Astrocyte of the cerebellum (primary cell): ENCODE data around the gene SAE1.
"Not testable (repeated sequence)": the region's sequence is repeated elsewhere in the genome, so short reads cannot be mapped to it uniquely, and the experiment has no call there.

Experiments used
- DNase-seq: peaks from one replicate; pipeline ENCODE4 v3.0.0-alpha.2; 2011; ENCODE audit warnings: low read depth
- H3K4me3 ChIP-seq: 2 replicates; pipeline ENCODE4 v1.5.1; 2011; ENCODE audit warnings: mild to moderate bottlenecking, low read depth, low read length, moderate library complexity
- in situ Hi-C: cut with HindIII; loops from 2 replicates; pipeline ENCODE4 v1.10.0; 2017; ENCODE audit warnings: low sequenced_read_pairs
- TF ChIP-seq, protein P1 (sequence below): IDR thresholded peaks from 2 replicates; pipeline ENCODE4 v1.5.1; 2012; ENCODE audit warnings: low read length, low read depth, moderate library complexity, mild to moderate bottlenecking; ENCODE audit errors: missing control alignments

Gene SAE1

DNA sequence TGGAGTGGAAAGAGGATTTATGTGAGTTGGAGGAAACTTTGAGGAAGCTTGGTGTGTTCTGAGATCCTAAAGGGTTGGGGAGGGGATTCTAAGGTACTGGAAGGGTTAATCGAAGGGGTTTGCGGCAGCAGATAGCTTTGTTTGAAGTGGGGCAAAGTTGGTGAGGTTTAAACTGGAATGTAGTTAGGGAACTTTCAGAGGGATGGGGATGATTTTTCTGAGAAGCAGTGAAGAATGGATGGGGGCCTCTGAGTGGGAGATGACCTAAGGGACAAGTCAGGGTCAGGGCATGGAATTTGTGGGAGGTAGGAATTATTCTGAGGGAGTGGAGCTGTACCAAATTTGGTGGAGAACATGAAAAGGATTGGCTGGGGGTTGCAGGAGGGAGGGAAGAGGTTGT, 3.9 kb downstream of the SAE1 start:
- in situ Hi-C loops: no loop called here

GRCh38 chr19:47135156-47135555, 4.5 kb downstream of the SAE1 start:
- TF ChIP-seq, protein P1, sequence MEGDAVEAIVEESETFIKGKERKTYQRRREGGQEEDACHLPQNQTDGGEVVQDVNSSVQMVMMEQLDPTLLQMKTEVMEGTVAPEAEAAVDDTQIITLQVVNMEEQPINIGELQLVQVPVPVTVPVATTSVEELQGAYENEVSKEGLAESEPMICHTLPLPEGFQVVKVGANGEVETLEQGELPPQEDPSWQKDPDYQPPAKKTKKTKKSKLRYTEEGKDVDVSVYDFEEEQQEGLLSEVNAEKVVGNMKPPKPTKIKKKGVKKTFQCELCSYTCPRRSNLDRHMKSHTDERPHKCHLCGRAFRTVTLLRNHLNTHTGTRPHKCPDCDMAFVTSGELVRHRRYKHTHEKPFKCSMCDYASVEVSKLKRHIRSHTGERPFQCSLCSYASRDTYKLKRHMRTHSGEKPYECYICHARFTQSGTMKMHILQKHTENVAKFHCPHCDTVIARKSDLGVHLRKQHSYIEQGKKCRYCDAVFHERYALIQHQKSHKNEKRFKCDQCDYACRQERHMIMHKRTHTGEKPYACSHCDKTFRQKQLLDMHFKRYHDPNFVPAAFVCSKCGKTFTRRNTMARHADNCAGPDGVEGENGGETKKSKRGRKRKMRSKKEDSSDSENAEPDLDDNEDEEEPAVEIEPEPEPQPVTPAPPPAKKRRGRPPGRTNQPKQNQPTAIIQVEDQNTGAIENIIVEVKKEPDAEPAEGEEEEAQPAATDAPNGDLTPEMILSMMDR: no peak
- in situ Hi-C loops: no loop called here
- no peak overlapping the region for H3K4me3 ChIP-seq
- DNase-seq: no peak

More for the DNA sequence above, 3.9 kb downstream of the SAE1 start:
- TF ChIP-seq, protein P1: no peak
- no peak overlapping the region for H3K4me3 ChIP-seq
- no peak for DNase-seq

GRCh38 chr19:47141252-47141651, 10.6 kb downstream of the SAE1 start:
- in situ Hi-C loops, DNase-seq, H3K4me3 ChIP-seq: not testable (repeated sequence)

GRCh38 chr19:47141695-47142094, 11.1 kb downstream of the SAE1 start:
- TF ChIP-seq, protein P1: no peak
- DNase-seq: no peak
- no peak overlapping the region for H3K4me3 ChIP-seq
- in situ Hi-C loops: no loop called here

DNA sequence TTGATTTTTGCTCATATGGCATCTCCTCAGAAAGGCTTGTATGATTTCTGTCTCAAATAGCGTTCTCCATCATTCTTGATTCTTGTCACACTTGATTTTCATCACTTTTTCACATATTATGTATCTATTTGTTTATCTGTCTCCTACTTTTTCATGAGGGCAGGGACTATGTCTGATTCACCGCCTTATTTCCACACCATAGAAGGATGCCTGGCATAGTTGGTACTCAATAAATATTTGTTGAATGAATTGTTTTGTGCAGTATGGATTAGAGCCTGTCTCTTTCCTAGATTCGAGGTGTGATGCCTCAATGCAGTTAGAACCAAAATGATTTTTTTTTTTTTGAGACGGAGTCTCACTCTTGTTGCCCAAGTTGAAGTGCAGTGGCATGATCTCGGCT, 12.1 kb downstream of the SAE1 start:
- TF ChIP-seq, protein P1: no peak
- in situ Hi-C loops: no loop called here
- H3K4me3 ChIP-seq: no peak overlapping the region
- DNase-seq: no peak

- in situ Hi-C loops: no loop called here
- DNase-seq: no peak
- H3K4me3 ChIP-seq: no peak overlapping the region
- TF ChIP-seq, protein P1: no peak
These were observed 12.9 kb downstream of the SAE1 start for GRCh38 chr19:47143322-47144073.

- no peak overlapping the region for H3K4me3 ChIP-seq
- TF ChIP-seq, protein P1: no peak
- no peak for DNase-seq
- in situ Hi-C loops: no loop called here
These were observed 14.0 kb downstream of the SAE1 start for GRCh38 chr19:47144630-47145029.
